Peyer's patch (tissue), 4 donors: ENCODE data around the gene FOCAD.

Source experiments
- CTCF ChIP-seq, 6 experiments: fragments of 450-650 bp in 4 of 6; fragments of 200-600 bp in 2 of 6; sonication (generic) in 1 of 6; IDR thresholded peaks; one replicate each; pipeline ENCODE4 v1.5.1; 2017 to 2019; ENCODE audit warnings: antibody characterized with exemption in 6 of 6, mild to moderate bottlenecking in 3 of 6, moderate library complexity in 1 of 6
- POLR2A ChIP-seq, 2 donors: fragments of 450-650 bp; IDR thresholded peaks; one replicate each; pipeline ENCODE4 v1.5.1; 2017; ENCODE audit warnings: antibody characterized with exemption in 2 of 2, mild to moderate bottlenecking in 2 of 2, moderate library complexity in 2 of 2

GRCh38 chr9:20944507-20944906 is 260.4 kb downstream of the FOCAD start:
- no peak for TF ChIP-seq POLR2A (IDR thresholded peaks at IDR 0.05)
- TF ChIP-seq CTCF (IDR thresholded peaks at IDR 0.05) = no peak
